Ovary (tissue), 3 donors: ENCODE results near the gene KAT6B.
"Not testable (repeated sequence)": the region's sequence is repeated elsewhere in the genome, so short reads cannot be mapped to it uniquely, and the experiment has no call there.

Experiments used
- CTCF ChIP-seq, 3 donors: fragments of 450-650 bp in 2 of 3; fragments of 200-600 bp in 1 of 3; IDR thresholded peaks; one replicate each; pipeline versions ENCODE4 v1.5.1 to v1.8.0; 2016 to 2022; ENCODE audit warnings: antibody characterized with exemption in 3 of 3, mild to moderate bottlenecking in 1 of 3
- POLR2A ChIP-seq: fragments of 450-650 bp; IDR thresholded peaks from one replicate; pipeline ENCODE4 v1.6.1; 2017; ENCODE audit warnings: antibody characterized with exemption, mild to moderate bottlenecking, moderate library complexity
- donor health status: DM: no; HTN: no; CAD: no.

DNA sequence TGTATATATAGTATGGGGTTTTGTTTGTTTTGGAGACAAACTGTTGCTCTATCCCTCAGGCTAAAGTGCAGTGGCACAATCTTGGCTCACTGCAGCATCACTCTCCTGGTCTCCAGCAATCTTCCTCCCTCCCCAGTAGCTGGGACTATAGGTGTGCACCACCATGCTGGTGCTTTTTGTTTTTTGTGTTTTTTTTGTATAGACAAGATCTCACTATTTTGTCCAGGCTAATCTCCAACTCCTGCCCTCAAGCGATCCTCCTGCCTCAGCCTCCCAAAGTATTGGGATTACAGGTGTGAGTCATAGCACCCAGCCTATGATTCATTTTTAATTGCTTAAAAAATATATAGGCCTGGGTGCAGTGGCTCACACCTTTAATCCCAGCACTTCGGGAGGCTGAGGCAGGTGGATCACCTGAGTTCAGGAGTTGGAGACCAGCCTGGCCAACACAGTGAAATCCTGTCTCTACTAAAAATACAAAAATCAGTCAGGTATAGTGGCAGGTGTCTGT, 229.6 kb downstream of the KAT6B start:
- not testable (repeated sequence) for TF ChIP-seq CTCF (IDR thresholded peaks at IDR 0.05); POLR2A
